Activated T-cell treated with anti-CD3 and anti-CD28 coated beads for 1 hour (primary cell): ENCODE data around the gene ITGB3.

Source experiments
- DNase-seq: peaks from one replicate; pipeline ENCODE4 v3.0.0-alpha.2; 2020; ENCODE audit warnings: low read depth

ITGB3 gene

DNA sequence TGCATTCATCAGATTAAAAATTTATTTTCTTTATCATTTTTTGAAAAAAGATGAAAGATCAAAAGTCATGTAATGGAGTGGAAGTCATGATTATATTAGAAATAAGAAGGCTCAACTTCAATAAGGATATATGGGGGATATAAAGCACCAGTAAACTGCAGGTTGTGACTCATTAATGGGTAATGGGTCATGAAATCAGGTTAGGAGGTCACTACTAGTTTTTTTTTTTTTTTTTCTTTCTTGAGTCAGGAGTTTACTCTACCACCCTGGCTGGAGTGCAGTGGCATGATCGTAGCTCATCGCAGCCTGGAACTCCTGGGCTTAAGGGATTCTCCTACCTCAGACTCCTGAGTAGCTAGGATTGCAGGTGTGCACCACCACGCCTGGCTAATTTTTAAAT lies 84.4 kb downstream of the ITGB3 start:
- no peak for DNase-seq

DNA sequence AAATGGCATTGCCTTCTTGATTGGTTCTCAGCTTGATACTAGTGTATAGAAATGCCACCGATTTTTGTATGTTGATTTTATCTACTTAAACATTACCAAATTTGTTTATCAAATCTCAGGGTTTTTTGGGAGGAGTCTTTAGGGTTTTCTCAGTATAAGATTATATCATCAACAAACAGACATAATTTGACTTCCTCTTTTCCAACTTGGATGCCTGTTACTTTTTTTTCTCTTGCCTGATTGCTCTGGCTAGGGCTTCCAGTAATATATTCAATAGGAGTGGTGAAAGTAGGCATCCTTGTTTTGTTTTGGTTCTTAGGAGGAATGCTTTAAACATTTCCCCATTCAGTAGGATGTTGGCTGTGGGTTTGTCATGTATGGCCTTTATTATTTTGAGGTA lies 99.2 kb downstream of the ITGB3 start:
- no peak for DNase-seq

DNA sequence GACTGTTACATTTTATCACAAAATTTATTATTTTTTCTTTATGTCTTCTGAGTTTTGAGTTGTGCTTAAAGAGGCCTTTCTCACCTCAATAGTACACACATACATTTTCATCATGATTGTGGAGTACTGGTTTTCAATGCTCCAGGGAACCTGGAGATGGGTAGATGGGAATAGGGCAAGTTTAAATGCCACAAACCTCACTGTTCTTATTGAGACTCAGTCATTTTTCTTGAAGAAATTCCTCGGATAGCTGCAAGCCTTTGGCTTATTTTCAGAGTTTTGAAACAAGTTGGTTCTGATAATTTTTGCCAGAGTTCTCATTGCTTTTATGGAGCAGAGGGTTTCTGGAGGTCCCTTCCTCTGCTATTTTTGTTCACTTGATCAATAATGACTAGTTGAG lies 105.0 kb downstream of the ITGB3 start:
- no peak for DNase-seq
